IMR-90 (cell line): ENCODE measurements around the gene FAM83F. TPM values are rescaled to one million over a fixed set of nuclear protein-coding genes. Genes with fewer than 3 reads are reported as not detected.
A peak's percentile ranks its signal among the peaks of the same experiment; 100 is the strongest.

Source experiments
- ATAC-seq: fragments of 200-7000 bp; cut with Tn5 transposase; 2 replicates; pipeline ENCODE4 v1.9.1; 2020; ENCODE audit warnings: low read depth, mild to moderate bottlenecking, moderate library complexity
- BruUV-seq: library from RNA; stranded (reverse); fragments of 400-500 nt; replicated peaks from 2 replicates; lab custom pipeline; 2021; lab: Mats Ljungman, UMichigan
- CTCF ChIA-PET: fragments of 300-600 bp; formaldehyde crosslinking; extraction: SDS; loops from one replicate; lab custom pipeline; 2021; ENCODE audit warnings: antibody characterized with exemption; lab: Yijun Ruan, JAX
- POLR2A ChIA-PET: fragments of 300-600 bp; sonication (Branson Sonifier 250); formaldehyde crosslinking; loops from one replicate; lab custom pipeline; 2022; ENCODE audit warnings: antibody characterized with exemption; ENCODE audit not compliant: unreplicated experiment; lab: Charles Lee
- DNase-seq: peaks from one replicate; pipeline ENCODE4 v3.0.0; 2013
- H2AFZ ChIP-seq: replicated peaks from 2 replicates; pipeline ENCODE3; 2013; ENCODE audit warnings: low read length, mild to moderate bottlenecking; ENCODE audit not compliant: poor library complexity
- H2AK5ac ChIP-seq: 2 replicates; pipeline ENCODE4 v1.6.1; 2013; ENCODE audit warnings: low read depth, low read length, inconsistent platforms
- H2AK9ac ChIP-seq: replicated peaks from 2 replicates; pipeline ENCODE3; 2013; ENCODE audit warnings: mild to moderate bottlenecking, low read depth, low read length, moderate library complexity; ENCODE audit not compliant: poor library complexity
- H2BK120ac ChIP-seq: 2 replicates; pipeline ENCODE4 v1.6.1; 2013; ENCODE audit warnings: low read depth, low read length, inconsistent platforms
- H2BK15ac ChIP-seq: 3 replicates; pipeline ENCODE4 v1.6.1; 2013; ENCODE audit warnings: low read depth, low read length, inconsistent platforms
- H2BK20ac ChIP-seq: 2 replicates; pipeline ENCODE4 v1.6.1; 2013; ENCODE audit warnings: low read depth, mild to moderate bottlenecking, inconsistent platforms, low read length, moderate library complexity
- H2BK5ac ChIP-seq: 2 replicates; pipeline ENCODE4 v1.6.1; 2013; ENCODE audit warnings: mild to moderate bottlenecking, low read depth, low read length, inconsistent platforms; ENCODE audit not compliant: poor library complexity, severe bottlenecking
- H3K14ac ChIP-seq: replicated peaks from 2 replicates; pipeline ENCODE4 v1.6.1; 2013; ENCODE audit warnings: low read depth, low read length, inconsistent platforms
- H3K18ac ChIP-seq: 2 replicates; pipeline ENCODE4 v1.6.1; 2013; ENCODE audit warnings: low read depth, low read length, control low read depth
- H3K23ac ChIP-seq: 2 replicates; pipeline ENCODE4 v1.6.1; 2013; ENCODE audit warnings: low read depth, low read length, inconsistent platforms
- H3K27ac ChIP-seq: 2 replicates; pipeline ENCODE4 v1.5.1; 2013; ENCODE audit warnings: mild to moderate bottlenecking, control low read depth, low read length; ENCODE audit not compliant: insufficient read depth
- H3K27me3 ChIP-seq: 2 replicates; pipeline ENCODE4 v1.6.1; 2013; ENCODE audit warnings: low read length; ENCODE audit not compliant: control insufficient read depth, insufficient read depth
- H3K36me3 ChIP-seq: 2 replicates; pipeline ENCODE4 v1.6.1; 2013; ENCODE audit warnings: low read length, mixed read lengths; ENCODE audit not compliant: control insufficient read depth, insufficient read depth
- H3K4ac ChIP-seq: 2 replicates; pipeline ENCODE4 v1.6.1; 2013; ENCODE audit warnings: low read depth, low read length, inconsistent platforms
- H3K4me1 ChIP-seq: 2 replicates; pipeline ENCODE4 v1.6.1; 2013; ENCODE audit warnings: low read length, mixed read lengths; ENCODE audit not compliant: control insufficient read depth, insufficient read depth
- H3K4me2 ChIP-seq: 2 replicates; pipeline ENCODE4 v1.6.1; 2013; ENCODE audit warnings: low read depth, mild to moderate bottlenecking, control low read depth, low read length, moderate library complexity
- H3K4me3 ChIP-seq: 2 replicates; pipeline ENCODE4 v1.5.1; 2013; ENCODE audit warnings: low read depth, mild to moderate bottlenecking, control low read depth, low read length, moderate library complexity; ENCODE audit not compliant: insufficient read depth
- H3K56ac ChIP-seq: 2 replicates; pipeline ENCODE4 v1.6.1; 2013; ENCODE audit warnings: low read length, inconsistent platforms; ENCODE audit not compliant: insufficient read depth; ENCODE audit errors: extremely low read depth
- H3K79me1 ChIP-seq, 2 experiments: 2 replicates each; pipeline ENCODE4 v1.6.1; 2013; ENCODE audit warnings: low read length in 2 of 2, inconsistent platforms in 1 of 2, low read depth in 1 of 2
- H3K9ac ChIP-seq: 2 replicates; pipeline ENCODE4 v1.6.1; 2013; ENCODE audit warnings: low read depth, low read length, control low read depth
- H3K9me1 ChIP-seq: 2 replicates; pipeline ENCODE4 v1.6.1; 2013; ENCODE audit warnings: low read length, inconsistent platforms; ENCODE audit not compliant: insufficient read depth
- H3K9me3 ChIP-seq: 2 replicates; pipeline ENCODE4 v1.6.1; 2013; ENCODE audit warnings: low read length; ENCODE audit not compliant: control insufficient read depth, insufficient read depth
- H4K20me1 ChIP-seq: 2 replicates; pipeline ENCODE4 v1.6.1; 2013; ENCODE audit warnings: low read length, inconsistent platforms; ENCODE audit not compliant: insufficient read depth
- H4K5ac ChIP-seq: 2 replicates; pipeline ENCODE4 v1.6.1; 2013; ENCODE audit warnings: mild to moderate bottlenecking, low read depth, low read length, control low read depth
- H4K8ac ChIP-seq, 2 experiments: 2 replicates each; pipeline ENCODE4 v1.6.1; 2013; ENCODE audit warnings: low read depth in 2 of 2, low read length in 2 of 2, control low read depth in 1 of 2, inconsistent platforms in 1 of 2
- H4K91ac ChIP-seq: 2 replicates; pipeline ENCODE4 v1.6.1; 2013; ENCODE audit warnings: low read depth, low read length, inconsistent platforms; ENCODE audit not compliant: insufficient read depth
- ELK1 ChIP-seq: fragments of 150-350 bp; IDR thresholded peaks from 2 replicates; pipeline ENCODE4 v1.6.1; 2016; ENCODE audit warnings: low read depth, mild to moderate bottlenecking, low read length, moderate library complexity, borderline replicate concordance
- FOS ChIP-seq: fragments of 150-350 bp; IDR thresholded peaks from 2 replicates; pipeline ENCODE4 v1.6.1; 2016; ENCODE audit warnings: low read depth, low read length
- MAFK ChIP-seq: IDR thresholded peaks from 2 replicates; pipeline ENCODE4 v1.6.1; 2012; ENCODE audit warnings: low read depth, low read length, improper control_type of control experiment
- NFE2L2 ChIP-seq: fragments of 150-350 bp; IDR thresholded peaks from 2 replicates; pipeline ENCODE4 v1.6.1; 2016; ENCODE audit warnings: low read depth, mild to moderate bottlenecking, low read length
- POLR2A ChIP-seq: IDR thresholded peaks from 2 replicates; pipeline ENCODE4 v1.6.1; 2012; ENCODE audit warnings: mild to moderate bottlenecking, low read depth, low read length
- RAD21 ChIP-seq: IDR thresholded peaks from 2 replicates; pipeline ENCODE4 v1.6.1; 2012; ENCODE audit warnings: low read length, improper control_type of control experiment
- USF2 ChIP-seq: fragments of 150-350 bp; IDR thresholded peaks from 2 replicates; pipeline ENCODE4 v1.6.1; 2017; ENCODE audit warnings: mild to moderate bottlenecking, antibody characterized with exemption, low read length, low read depth
- WGBS, 2 experiments: methylation state at CpG; one replicate each; pipeline versions ENCODE4 v1.1.5 to v1.1.7; 2013; ENCODE audit warnings: missing lambda C conversion rate in 2 of 2; ENCODE audit not compliant: insufficient read length in 1 of 2; ENCODE audit errors: extremely low coverage in 2 of 2; 5-methylcytosine and 5-hydroxymethylcytosine counted together
- dilution Hi-C: fragments of 300-500 bp; cut with HindIII; formaldehyde crosslinking; loops from one replicate; pipeline ENCODE4 v1.14.3; 2018; ENCODE audit warnings: low sequenced_read_pairs; ENCODE audit not compliant: unreplicated experiment
- in situ Hi-C: fragments of 300-500 bp; cut with MboI; formaldehyde crosslinking; loops from 3 replicates; pipeline ENCODE4 v1.14.3; 2019; ENCODE audit warnings: low sequenced_read_pairs, inconsistent platforms, mixed read lengths
- intact Hi-C: fragments of 100-400 bp; cut with micrococcal nuclease; formaldehyde crosslinking; loops from 2 replicates; pipeline ENCODE4 v1.10.0; 2022
- polyA plus RNA-seq, 3 experiments: library from polyadenylated mRNA; depleted of rRNA; stranded (reverse); fragments of >200 nt; gene quantifications; 2 replicates each; pipeline ENCODE4 v1.2.3, GENCODE V29; 2012; ENCODE audit warnings: low replicate concordance in 1 of 3
- total RNA-seq: library from RNA; depleted of rRNA; stranded (reverse); fragments of >200 nt; gene quantifications from 2 replicates; pipeline ENCODE4 v1.2.3, GENCODE V29; 2012

Gene FAM83F
- total and polyA plus RNA-seq, 2 of the 4 experiments (the other 2 are of a cell fraction): not detected

- no peak overlapping the region for H2AFZ ChIP-seq
- no peak overlapping the region for H2BK20ac ChIP-seq
- TF ChIP-seq ELK1 (no peak), FOS (no peak), NFE2L2 (no peak), USF2 (no peak), MAFK (no peak), RAD21 (no peak), POLR2A (no peak)
- H3K4me2 ChIP-seq: no peak overlapping the region
- whole genome bisulfite sequencing, 2 experiments: 40% methylated on average over 1 of the region's 10 CpGs; no CpG with 5 or more reads in 1 of the 2 experiments
- H2BK5ac ChIP-seq: no peak overlapping the region
- no peaks in the 10 kb centered on the region for H3K9me1 ChIP-seq
- H4K20me1 ChIP-seq: no peaks in the 10 kb centered on the region
- H3K27me3 ChIP-seq: peaks cover 62% of the 10 kb centered on the region
- H3K14ac ChIP-seq: no peak overlapping the region
- no peak overlapping the region for H3K23ac ChIP-seq
- H4K8ac ChIP-seq: no peak overlapping the region
- in situ Hi-C loops (no loop called here), dilution Hi-C loops (no loop called here), intact Hi-C loops (no loop called here)
- BruUV-seq: no TSS peak
- H3K4me1 ChIP-seq: no peaks in the 10 kb centered on the region
- H4K91ac ChIP-seq: no peak overlapping the region
- no peak overlapping the region for H3K27ac ChIP-seq
- H2BK15ac ChIP-seq: no peak overlapping the region
- no peak overlapping the region for H4K5ac ChIP-seq
- no peak overlapping the region for H2BK120ac ChIP-seq
- no peak overlapping the region for H2AK5ac ChIP-seq
- CTCF ChIA-PET: no interaction called here
- no peak overlapping the region for H3K4me3 ChIP-seq
- H3K9me3 ChIP-seq: no peaks in the 10 kb centered on the region
- H3K79me1 ChIP-seq: no peaks in the 10 kb centered on the region
- DNase-seq: peak; percentile 11
- H3K9ac ChIP-seq: no peak overlapping the region
- no peaks in the 10 kb centered on the region for H3K36me3 ChIP-seq
- POLR2A ChIA-PET: no interaction called here
- no peak overlapping the region for H3K18ac ChIP-seq
- no peak overlapping the region for H3K4ac ChIP-seq
- no peak overlapping the region for H3K56ac ChIP-seq
- ATAC-seq: no peak; the same call in 1 of the 2 replicates
- no peak overlapping the region for H2AK9ac ChIP-seq
These were observed 14.1 kb downstream of the FAM83F start for GRCh38 chr22:40008726-40009291.
